CD4-positive, alpha-beta T cell treated with Interleukin-2 at 100 ng/mL for 4 hours (primary cell): ENCODE results near the gene BCAS3.
"Not testable (repeated sequence)": the region's sequence is repeated elsewhere in the genome, so short reads cannot be mapped to it uniquely, and the experiment has no call there.

ENCODE experiments used
- DNase-seq: peaks from one replicate; pipeline ENCODE4 v3.0.0-alpha.2; 2020; ENCODE audit warnings: low spot score

BCAS3 gene

DNA sequence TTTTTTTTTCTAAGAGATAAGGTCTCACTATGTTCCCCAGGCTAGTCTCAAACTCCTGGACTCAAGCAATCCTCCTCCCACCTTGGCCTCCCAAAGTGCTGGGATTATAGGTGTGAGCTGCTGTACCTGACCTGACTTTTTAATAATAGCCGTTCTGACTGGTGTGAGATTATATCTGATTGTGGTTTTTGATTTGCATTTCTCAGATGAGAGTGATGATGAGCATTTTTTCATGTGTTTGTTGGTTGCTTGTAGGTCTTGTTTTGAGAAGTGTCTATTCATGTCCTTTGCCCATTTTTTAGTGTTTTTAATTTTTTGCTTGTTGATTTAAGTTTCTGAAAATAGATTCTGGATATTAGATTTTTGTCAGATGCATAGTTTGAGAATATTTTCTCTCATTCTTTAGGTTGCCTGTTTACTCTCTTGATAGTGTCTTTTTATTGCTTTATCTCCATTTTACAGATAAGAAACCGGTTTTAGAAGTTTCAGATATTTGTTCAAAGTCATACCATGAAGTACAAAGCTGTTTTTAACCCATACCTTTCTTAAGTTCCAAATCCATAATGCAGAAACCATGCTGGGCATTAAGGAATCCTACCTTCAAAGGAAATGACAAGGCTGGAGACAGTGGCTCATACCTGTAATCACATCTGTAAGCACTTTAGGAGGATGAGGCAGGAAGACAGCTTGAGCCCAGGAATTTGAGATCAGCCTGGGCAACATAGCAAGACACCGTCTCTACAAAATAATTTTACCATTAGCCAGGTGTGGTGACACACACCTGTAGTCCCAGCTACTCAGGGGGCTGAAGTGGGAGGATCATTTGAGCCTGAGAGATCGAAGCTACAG, 553.5 kb downstream of the BCAS3 start:
- DNase-seq = no peak

DNA sequence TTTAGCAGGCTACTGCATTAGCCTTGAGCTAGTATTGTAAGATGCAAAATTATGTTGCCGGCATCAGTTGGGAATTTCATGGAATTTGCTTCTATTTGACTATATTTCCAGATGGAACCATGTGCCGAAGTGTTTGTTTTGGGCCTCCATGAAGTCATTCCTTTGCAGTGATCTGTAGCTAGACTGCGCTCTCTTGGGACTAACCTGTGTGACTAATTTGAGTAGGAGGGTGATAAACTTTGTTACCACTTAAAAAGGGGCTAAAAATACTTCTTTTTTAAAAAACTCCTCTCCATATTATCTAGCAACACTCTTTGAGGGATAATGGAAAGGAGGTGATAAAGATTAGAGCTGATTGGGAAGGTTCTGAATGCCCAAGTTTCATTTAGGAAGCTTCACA, 555.2 kb downstream of the BCAS3 start:
- no peak for DNase-seq

DNA sequence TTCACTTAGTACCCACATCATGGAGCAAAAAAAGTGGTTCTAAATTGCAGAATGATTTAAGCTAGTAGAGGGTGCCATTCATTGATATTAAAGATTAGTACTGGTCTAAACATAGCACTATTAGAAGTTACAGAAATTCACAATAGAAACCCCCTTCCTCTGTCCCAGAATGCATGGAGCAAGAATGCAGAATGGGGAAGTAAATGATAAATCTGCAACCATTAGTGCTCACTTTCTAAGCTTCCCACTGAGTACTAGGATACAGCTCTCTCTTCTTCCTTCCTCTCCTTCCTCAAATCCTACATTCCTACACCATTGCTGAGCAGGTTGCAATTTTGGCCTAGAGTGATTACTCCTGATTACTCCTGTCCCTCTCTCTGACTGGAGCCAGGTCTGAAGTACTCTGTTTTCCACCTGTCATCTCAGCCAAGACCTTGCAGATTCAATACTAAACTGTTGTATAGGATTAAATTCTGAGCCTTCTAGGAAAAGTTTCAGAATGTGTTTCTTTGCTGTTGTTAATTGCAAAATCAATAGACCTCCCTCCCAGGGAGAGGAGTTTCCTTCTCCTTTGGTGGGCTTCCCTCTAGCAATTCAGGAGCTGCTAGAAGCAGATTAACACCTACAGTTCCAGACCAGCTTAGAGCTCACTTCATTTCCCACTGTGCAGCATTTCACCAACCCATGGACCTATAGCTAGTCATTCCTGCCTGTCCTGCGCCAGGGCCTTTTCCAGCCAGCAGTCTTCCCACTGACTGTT, 556.5 kb downstream of the BCAS3 start:
- no peak for DNase-seq

DNA sequence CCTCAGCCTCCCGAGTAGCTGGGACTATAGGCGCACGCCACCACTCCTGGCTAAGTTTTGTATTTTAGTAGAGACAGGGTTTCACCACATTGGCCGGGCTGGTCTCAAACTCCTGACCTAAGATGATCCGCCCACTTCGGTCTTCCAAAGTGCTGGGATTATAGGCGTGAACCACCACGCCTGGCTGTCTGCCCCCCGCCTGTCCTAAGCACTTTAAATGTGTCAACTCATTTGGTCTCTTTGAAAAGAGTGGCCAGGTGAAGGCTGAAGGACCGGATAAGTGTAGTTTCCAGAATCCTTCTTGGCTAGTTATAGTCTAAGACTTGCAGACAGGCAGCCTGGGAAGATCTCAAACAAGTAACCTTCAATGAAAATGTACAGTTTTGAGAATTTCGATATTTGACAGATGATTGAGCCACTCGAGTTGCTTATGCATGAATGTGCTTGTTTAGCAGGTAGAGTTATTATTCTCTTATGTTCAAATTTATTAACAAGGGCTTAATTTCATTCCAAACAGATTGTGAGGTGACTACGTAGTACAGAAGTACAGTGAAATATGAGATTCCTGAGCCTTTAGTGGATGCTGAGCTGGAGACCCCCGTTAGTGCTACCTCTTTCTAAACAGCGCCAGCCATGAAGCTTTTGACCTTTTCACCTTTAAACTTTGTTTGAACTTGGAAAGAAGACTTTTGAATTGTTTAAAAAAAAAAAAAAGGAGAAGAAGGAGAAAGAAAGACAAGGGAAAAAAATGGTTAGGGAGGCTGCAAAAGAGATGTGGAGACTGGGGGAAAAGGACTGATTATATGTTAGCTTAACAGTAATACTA, 557.6 kb downstream of the BCAS3 start:
- DNase-seq = no peak

DNA sequence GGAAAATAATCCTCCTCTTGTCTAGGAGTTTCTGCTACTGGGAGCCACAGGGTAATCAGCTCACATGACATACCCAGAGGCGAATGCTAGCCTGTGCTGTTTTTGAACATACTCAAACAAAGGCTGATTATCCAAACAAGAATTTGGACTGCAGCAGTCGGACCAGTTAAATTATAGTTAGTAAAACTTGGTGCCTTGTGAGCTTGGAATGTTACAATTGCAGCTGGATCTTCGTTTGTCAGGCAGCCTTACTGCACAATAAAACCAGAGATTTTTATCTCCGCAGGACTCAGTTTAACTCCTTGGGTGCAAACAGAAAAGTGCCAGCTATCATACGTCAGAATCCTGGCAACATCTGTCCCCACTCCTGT, 558.2 kb downstream of the BCAS3 start:
- DNase-seq = no peak

DNA sequence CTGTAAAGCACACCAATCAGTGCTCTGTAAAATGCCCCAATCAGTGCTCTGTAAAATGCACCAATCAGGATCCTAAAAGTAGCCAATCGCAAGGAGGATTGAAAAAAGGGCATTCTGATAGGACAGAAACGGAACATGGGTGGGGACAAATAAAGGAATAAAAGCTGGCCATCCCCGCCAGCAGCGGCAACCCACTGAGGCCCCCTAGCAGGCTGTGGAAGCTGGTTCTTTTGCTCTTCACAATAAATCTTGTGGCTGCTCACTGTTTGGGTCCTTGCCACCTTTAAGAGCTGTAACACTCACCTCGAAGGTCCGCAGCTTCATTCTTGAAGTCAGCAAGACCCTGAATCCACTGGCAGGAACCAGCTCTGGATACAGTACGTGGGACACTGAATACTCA, 559.6 kb downstream of the BCAS3 start:
- DNase-seq = no peak

DNA sequence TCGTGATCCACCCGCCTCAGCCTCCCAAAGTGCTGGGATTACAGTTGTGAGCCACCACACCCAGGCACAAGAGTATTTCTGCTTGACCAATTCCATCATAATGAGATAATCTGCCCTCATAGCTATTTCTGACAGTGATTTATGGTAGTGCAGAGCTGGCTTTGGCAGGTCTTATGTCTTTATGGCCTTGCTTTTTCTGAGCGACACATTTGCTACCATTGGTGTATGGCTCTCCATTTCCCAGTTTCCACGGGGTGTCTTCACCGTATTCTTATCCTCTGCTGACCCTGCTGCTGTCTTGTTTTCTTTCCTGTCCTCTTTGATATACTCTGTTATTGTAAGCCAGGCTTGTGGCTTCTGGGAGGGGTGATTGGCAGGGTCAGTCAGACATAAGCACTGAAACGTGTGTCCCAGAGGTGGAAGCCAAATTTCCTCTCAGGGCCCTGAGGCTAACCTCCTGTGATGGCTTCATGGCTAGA, 560.8 kb downstream of the BCAS3 start:
- DNase-seq = no peak

DNA sequence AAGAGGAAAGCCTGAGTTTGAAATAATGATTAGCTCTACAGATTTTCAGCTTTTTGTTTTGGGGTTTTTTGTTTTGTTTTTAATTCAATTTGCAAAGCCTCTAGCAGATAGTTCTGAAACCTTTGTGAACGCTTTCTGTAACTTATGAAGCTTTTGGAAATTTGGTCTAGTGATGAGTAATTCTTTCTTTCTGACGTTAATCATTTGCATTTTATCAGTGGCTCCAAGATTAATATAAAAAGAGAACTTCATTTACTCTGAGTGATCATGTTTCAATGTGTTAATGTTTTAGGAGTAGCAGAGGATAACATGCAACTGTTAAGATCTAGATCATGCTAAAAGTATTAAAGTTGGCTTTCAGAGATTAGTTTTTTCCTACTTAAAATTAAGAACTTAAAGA, 561.7 kb downstream of the BCAS3 start:
- no peak for DNase-seq

DNA sequence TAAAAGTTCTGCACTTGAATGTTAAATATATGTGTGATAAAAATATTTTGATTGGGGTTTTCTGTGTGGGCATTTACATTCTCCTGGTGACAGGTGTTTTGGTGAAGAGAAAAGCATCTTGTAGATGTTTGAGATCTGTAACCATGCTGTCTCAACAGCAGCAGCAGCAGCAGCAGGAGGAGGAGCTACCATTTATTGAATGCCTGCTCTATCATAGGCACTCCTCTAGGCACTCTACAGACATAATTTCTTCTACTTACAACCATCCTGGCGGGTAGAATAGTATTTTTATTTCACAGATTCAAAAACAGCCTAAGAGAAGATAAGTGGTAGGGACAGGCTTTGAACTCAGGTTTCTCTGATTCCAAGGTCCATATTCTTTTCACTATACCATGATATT, 562.3 kb downstream of the BCAS3 start:
- DNase-seq = no peak

DNA sequence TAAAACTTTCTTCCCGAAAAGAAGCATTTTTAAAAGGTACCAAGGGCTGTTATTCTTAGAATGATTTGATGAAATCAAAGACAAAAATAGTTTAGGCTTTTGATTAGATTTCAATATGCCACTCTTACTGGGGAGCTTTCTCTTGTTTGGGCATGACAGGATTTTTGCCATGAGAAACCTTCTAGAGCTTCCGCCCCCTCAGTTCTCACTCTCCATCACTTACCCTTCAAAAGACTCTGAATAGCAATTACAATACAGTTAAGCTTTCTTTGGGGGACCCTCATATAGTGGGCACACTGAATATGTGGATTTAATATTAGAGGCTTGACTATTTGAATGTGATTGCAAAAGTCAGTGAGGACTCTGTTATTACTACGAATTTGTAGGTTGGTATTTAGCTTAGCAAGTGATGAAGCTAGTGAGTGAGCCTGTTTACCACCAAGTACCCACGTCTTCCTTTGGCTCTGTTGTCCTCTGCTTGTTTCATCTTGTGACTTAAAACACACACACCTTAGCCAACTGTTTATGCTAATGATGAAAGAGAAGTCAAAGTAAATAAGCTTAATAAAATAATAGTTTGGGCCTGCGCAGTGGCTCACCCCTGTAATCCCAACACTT, 563.3 kb downstream of the BCAS3 start:
- no peak for DNase-seq

DNA sequence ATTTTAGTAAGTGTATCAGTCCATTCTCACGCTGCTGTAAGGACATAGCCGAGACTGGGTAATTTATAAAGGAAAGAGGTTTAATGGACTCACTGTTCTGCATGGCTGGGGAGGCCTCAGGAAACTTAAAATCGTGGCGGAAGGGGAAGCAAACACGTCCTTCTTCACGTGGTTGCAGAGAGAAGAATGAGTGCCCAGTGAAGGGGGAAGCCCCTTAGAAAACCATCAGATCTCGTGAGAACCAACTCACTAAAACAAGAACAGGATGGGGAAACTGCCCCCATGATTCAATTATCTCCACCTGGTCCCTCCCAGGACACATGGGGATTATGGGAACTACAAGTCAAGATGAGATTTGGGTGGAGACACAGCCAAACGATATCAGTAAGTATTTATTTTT, 567.3 kb downstream of the BCAS3 start:
- DNase-seq = not testable (repeated sequence)

DNA sequence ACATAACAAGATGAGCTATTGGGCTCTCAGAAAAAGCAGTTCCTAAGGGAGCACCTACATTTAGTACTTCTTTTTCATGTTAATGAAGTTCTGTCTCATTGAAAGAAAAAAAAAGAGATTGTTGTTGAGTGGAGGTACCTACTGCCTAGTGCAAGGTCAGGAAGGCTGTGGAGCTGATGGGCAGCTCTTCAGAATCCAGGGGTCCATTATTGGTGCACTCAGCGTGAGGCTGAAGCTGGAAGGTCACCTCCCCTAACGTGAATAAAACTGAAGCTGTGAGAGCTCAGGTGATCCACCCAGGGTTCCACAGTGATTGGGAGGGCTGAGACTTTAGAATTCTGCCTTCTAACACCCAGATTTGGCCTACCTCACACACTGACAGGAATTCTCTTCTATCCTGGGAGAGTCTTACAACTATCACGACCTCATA, 568.1 kb downstream of the BCAS3 start:
- no peak for DNase-seq

DNA sequence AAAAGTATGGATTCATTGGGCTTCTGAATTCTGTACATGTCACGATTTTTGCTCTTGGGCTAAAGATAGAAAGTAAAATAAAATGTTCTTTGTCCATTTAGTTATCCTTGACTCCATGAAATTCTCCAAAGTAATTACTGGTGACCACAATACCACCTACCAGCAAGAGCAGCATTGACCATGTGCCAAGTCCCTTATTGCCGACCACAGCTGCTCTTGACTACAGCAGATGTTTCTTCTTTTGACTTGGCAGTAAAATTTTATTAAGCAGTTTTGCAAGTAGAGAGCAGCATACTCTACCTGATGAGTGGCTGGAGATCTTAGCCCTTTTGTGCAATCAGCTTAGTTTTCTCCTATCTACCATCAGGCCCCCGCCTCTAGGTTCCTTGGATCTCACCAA, 569.8 kb downstream of the BCAS3 start:
- no peak for DNase-seq

DNA sequence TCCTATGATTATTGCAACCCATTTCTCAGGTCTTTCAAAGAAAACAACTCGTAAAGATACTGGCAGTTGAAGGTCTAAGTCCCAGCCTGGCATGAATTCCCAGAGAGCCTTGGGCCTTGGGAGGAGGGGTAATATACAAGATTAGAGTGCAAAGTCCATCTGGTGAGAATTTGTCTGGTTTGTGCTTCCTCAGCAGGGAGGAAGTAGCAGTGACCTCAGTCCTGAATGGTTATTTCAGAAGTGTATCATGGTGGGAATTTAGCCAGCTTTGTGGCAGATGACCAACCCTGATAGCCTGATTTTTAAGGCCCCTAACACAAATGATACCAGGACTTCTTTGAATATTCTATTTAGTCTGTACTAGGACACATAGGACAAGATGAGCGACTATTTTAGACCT, 570.7 kb downstream of the BCAS3 start:
- no peak for DNase-seq

DNA sequence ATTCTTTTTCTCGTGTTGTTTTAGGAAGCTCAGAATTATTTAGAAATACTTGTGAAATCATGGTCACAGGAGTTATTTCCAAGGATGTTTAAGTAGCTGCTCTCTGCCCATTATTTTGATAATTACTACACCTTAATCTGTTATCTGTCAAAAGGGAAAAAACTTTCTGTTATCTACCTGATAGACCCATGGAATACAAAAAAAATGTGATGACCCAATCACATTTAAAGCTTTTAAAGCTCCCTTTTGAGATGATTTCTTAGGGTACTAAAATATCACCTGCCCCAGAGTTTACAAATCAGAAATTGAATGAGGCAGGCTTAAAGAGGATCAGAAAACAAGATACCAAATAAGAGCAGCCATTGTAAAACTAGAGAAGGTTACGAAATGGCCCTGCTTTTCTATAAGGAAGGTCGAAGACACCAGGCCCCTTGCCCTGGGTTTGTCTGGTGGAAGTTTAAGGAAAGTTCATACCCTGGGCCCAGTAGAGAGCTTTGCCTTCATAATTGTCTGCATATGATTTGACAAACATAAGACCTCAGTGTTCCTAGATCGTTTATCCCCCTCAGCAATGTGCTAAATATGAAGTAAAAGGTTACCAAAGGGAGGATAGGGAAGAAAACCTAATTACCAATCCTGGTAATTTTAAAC, 572.1 kb downstream of the BCAS3 start:
- DNase-seq = no peak

DNA sequence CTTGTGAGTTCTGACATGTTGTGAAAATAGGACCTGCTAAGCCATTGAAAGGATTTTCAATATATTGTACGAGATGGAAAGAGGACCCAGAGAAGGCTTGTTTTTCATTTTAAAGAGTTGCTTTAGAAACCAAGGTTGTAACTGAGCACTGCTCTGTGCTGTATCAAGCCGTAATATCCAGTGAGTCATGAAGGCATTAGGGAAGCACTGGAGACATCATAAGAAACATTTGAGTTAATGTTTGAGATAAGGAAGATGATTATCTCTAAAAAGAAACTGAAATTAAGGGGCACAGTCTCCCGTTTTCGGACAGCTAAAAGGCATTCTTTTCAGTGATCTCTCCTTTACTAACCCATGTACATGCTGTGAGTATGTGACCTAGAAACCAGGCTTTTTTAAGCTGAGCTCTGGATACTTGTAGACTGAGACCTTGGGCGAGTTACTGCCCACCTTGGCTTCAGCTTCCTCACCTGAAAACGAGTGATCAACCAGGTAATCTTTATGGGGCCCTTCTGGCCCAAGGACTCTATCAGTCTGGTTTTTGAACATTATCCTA, 572.8 kb downstream of the BCAS3 start:
- no peak for DNase-seq

DNA sequence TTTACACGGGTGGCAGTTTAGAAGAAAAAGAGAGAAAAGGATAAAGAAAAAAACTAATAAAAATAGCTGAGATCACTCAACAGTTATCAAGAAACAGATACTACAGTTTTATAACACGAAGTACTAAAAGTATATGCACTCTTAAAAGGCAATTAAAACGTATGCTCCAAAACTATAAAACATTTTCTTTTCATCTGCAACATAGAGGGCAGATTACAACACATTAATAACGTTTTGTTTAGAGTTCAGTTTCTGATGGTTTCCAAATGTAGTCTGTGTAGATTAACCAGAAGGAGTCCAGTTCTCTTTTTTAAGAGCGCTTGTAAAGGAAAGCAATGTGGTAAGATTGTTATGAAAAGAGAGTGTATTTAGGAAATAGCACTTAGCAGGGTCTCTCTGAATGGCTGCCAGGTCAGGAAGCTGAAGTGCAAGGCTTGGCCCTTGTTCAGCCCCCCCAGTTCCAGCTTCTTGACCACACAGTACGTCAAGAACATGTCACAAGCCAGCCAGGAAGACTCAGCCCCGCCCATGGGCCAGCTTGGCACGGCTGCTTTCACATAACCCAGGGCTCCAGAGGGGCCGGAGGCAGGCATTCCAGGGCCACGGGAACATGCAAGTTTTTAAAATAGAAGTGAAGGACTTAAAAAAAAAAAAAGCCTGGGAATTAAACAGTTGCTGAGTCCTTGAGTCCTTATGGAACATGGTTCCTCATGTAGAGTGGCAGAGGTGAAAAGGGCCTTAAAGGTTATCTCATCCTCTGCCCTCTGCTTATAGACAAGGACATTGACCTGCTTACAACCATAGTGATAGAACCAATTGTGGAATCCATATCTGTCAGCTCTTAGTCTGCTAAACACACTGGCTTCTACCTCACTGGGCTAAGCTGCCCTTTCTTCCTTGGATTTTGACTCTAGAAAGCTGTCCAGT, 574.6 kb downstream of the BCAS3 start:
- no peak for DNase-seq

DNA sequence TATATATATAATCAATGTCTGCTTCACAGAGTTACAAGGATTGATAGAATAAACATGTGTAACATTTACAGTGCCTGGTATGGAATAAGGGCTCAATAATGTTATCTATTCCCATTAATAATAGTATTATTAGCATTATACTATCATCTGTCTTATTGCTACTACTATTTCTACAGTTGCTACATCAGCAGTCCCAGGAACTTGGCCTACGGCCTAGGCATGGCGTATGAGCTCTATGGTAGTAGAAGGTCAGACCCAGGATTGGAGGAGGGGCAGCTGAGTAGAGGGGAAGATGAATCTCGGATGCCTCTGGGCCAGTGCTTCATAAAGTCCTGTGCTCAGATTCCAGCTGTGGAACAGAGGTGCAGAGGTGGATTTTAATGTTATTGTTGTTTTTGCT, 575.7 kb downstream of the BCAS3 start:
- no peak for DNase-seq

DNA sequence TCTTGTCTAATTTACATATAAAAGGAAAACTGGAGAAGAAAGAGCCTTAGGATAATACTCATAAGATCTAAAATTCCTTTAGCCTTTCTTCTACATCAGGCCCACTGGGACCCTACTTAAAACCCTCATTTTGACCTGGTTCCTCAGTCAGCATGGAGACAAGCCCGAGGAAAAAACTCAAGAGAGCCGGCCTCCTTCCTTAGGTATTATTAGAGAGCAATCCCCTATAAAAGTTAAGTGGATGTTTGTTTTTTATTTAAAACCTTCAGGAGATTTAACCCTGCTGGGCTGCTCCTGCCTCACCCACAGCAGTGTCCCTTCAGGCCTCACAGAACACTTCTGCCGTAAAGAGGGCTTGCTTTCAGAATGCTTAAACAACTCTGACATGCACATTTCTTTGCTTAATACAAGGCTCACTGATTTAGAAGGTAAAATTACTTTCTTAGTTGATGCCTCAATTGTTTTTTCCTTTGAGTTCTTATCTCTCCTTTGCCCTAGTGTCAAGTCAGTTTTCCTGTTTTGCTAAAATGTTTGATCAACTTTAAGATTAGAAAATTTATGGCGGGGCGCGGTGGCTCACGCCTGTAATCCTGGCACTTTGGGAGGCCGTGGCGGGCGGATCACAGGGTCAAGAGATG, 576.4 kb downstream of the BCAS3 start:
- no peak for DNase-seq

DNA sequence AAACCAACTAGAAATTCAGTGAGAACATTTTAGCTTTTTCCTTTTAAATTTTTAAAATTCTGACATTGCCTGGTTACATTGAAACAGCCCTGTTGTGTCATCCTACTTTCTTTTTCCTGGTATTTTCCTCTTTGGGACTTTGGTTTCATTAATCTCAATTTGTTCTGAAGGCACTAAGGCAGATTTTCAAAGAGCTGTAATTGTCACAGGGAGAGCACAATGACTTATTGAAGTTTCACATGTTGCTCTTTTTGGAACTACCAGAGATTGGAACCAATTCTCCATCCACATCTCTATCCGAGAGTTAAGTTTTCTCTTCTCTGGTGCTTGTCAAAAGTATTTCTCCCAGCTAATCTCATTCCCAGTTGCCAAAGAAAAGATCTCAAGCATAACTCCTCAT, 577.3 kb downstream of the BCAS3 start:
- no peak for DNase-seq
